GM21576 (cell line): ENCODE results near the gene MAD1L1.
"Not testable (repeated sequence)": the region's sequence is repeated elsewhere in the genome, so short reads cannot be mapped to it uniquely, and the experiment has no call there.

ENCODE experiments used
- ATAC-seq: cut with Tn5 transposase; IDR thresholded peaks from one replicate; pipeline ENCODE4 v1.9.1; 2021; ENCODE audit warnings: mild to moderate bottlenecking, moderate library complexity; ENCODE audit not compliant: unreplicated experiment

Gene MAD1L1

GRCh38 chr7:1893451-1893850 lies 339.3 kb downstream of the MAD1L1 start:
- no peak for ATAC-seq

GRCh38 chr7:1893036-1893435 lies 339.7 kb downstream of the MAD1L1 start:
- no peak for ATAC-seq

GRCh38 chr7:1892011-1892965 lies 340.5 kb downstream of the MAD1L1 start:
- ATAC-seq: no peak

- ATAC-seq: no peak
These were observed 342.2 kb downstream of the MAD1L1 start for GRCh38 chr7:1890289-1891235.

- ATAC-seq: no peak
These were observed 343.1 kb downstream of the MAD1L1 start for GRCh38 chr7:1889556-1890181.

GRCh38 chr7:1889091-1889490 lies 343.7 kb downstream of the MAD1L1 start:
- no peak for ATAC-seq

GRCh38 chr7:1888425-1888824 lies 344.3 kb downstream of the MAD1L1 start:
- no peak for ATAC-seq

- ATAC-seq: no peak
These were observed 345.5 kb downstream of the MAD1L1 start for GRCh38 chr7:1887251-1887650.

DNA sequence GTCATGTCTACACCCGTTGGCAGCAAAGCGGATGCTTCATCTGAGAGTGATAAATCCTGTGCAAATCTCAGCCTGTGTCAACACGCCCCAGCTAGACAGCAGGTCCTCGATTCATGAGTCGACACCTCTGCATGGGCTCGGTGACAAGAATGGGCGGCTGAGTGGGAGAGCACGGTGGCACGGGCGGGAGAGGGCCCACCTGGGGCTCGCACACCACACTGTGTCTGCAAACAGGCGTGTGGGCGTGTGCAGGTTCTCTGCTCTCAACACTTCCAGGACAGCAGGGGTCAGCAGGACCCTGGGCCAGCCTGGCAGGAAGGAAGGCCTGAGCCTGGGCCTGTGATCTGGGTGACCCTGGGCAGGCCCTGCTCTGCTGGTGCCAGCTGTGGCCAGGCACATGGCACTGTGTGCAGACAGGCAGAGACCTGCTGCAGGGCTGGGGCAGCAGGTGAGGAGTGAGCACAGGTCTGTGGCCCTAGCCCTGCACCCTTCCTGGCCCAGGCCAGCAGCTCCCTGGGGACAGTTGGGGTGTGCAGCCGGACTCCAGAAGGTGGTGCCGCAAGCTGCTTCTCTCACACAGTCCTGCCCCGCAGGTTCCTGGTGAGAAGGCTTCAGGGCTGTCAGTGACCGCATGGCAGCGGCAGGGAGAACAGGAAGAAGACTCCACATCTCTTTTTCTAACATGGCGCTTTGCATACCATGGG lies 346.2 kb downstream of the MAD1L1 start:
- no peak for ATAC-seq

DNA sequence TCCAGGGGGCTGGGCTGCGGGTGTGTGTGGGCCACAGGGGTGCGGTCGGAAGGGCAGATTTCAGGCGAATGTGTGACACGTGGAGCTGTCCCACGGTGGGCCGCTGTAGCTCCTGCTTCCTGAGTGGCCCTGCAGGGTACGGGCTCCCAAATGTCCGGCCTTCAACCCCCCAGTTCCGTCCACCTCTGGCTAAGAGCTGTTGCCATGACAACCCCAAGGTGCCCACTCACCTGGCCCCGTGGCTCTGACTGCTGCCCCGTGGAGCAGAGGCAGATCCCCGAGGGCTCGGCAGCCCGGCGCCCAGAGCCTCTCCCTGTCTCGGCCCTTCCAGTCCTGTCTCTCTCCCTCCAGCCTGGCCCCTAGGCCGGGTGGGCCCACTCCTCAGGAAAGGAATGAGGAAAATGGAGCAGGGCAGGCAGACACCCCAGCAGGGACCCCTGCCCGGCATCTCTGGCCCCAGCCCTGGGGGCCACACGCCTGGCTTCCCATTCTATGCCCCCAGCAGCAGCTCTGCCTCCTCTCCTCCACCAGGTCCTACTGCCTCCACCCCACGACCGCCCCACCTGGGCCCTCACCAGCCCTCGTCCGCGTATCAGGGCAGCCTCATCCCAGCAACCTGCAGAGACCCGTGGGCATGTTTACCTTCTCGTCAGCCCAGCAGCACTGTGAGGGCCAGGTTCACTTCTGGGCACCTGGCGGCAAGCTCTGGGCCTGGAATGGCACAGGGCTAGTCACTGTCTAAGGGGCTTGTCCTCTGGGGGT lies 347.1 kb downstream of the MAD1L1 start:
- ATAC-seq: no peak

GRCh38 chr7:1884583-1885350 lies 348.0 kb downstream of the MAD1L1 start:
- no peak for ATAC-seq

DNA sequence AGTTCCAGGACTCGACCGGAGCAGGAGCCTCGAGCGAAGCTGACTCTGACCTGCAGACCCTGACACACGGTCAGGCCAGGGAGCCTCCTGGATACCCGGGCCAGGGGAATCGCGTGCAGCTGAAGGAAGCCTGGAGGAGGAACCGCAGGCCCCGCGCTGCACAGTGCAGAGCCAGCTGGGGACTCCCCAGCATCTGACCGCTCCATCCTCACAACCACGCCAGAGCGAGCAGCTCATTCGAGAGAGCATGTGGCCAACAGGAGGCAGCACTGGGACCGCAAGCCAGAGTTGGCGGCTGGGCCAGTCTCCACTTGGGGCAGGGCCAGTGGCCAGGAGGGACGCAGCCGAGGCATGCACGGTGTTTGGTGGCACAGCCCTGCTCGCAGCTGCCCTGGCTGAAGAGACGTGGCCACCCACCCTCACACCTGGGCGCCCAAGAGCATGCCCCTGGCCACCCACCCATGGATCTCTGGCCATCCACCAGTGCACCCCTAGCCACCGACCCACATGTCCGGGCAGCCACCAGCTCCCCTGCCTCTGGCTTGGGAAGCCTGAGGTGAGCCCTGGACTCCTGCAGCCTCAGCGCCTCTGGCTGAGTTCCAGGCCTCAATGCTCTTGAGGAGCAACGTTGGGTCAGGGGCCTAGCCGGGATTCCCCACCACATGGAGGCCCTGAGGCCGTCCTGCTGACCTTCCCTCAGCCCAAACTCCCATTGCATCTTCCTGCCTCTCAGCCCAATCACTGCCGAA lies 348.7 kb downstream of the MAD1L1 start:
- ATAC-seq: no peak

- ATAC-seq: no peak
These were observed 349.5 kb downstream of the MAD1L1 start for GRCh38 chr7:1883031-1883761.

DNA sequence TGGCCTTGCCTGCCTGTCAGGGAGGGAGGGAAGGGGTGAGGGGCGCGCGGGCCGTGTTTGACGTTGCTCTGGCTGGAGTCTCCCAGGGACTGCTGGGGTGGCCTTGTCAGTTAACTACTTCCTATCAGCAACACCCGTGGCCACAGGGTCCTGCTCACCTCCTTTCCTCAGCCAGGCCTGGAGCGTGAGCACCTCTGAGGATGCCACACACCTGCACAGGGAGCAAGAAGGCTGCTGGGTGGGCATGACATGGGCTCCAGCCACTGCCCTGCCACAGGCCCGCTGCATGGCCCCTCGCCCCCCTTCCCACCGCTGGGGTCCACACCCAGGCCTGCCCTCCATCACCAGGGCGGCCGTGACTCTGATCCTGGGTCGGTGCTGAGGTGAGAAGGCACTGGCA lies 350.3 kb downstream of the MAD1L1 start:
- no peak for ATAC-seq

- no peak for ATAC-seq
These were observed 350.8 kb downstream of the MAD1L1 start for GRCh38 chr7:1881946-1882345.

DNA sequence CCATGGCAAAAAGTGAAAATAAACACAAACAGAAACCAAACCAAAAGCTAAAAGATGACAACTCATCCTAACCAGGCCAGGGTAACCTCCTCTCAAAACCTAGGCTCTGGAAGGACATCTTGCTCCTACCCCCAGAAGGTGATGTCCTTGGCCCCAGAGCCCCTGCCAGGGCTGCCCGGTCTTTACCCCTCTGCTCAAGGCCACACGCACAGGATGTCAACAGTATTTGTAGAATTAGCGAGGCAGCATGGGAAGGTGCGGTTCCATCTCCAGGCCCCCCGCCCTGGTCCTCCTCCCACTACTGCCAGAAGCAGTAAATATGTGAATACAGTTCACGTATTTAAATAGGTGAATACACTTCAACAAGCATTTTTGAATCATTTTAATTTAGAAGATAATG lies 356.1 kb downstream of the MAD1L1 start:
- not testable (repeated sequence) for ATAC-seq

- not testable (repeated sequence) for ATAC-seq
These were observed 357.1 kb downstream of the MAD1L1 start for GRCh38 chr7:1875392-1876199.
